Neural cell (in vitro differentiated cells): Measurements from ENCODE around the gene STC2. TPM values are rescaled to one million over a fixed set of nuclear protein-coding genes. Genes with fewer than 3 reads are reported as not detected.

ENCODE experiments used
- H2AFZ ChIP-seq: fragments of 200-600, 300-800 bp; sonication (generic), shearing (Covaris generic); 2 replicates; pipeline ENCODE4 v1.6.0; 2014; ENCODE audit warnings: low read depth, mild to moderate bottlenecking, antibody characterized with exemption, low read length, moderate library complexity
- H3F3A ChIP-seq: fragments of 200-600 bp; shearing (Covaris generic); 2 replicates; pipeline ENCODE4 v1.6.1; 2016; ENCODE audit warnings: mild to moderate bottlenecking, moderate library complexity, mixed read lengths, antibody characterized with exemption, low read length; ENCODE audit not compliant: insufficient read depth, poor library complexity, severe bottlenecking
- H3K27ac ChIP-seq: fragments of 200-600, 300-800 bp; sonication (generic), shearing (Covaris generic); 2 replicates; pipeline ENCODE4 v1.5.1; 2014; ENCODE audit warnings: mild to moderate bottlenecking, low read length, moderate library complexity
- H3K27me3 ChIP-seq: fragments of 300-800, 200-600 bp; sonication (generic), shearing (Covaris generic); 2 replicates; pipeline ENCODE4 v1.6.0; 2014; ENCODE audit warnings: mild to moderate bottlenecking, low read depth, low read length, moderate library complexity; ENCODE audit not compliant: insufficient read depth
- H3K36me3 ChIP-seq: fragments of 300-800, 200-600 bp; sonication (generic), shearing (Covaris generic); 2 replicates; pipeline ENCODE4 v1.5.1; 2014; ENCODE audit warnings: mild to moderate bottlenecking, antibody characterized with exemption, low read length, moderate library complexity; ENCODE audit not compliant: insufficient read depth
- H3K4me2 ChIP-seq: fragments of 300-800, 200-600 bp; sonication (generic), shearing (Covaris generic); 2 replicates; pipeline ENCODE4 v1.6.0; 2014; ENCODE audit warnings: mild to moderate bottlenecking, low read length
- H3K4me3 ChIP-seq: fragments of 300-800, 200-600 bp; sonication (generic), shearing (Covaris generic); 2 replicates; pipeline ENCODE4 v1.5.1; 2014; ENCODE audit warnings: mild to moderate bottlenecking, low read length, moderate library complexity
- H3K79me2 ChIP-seq: fragments of 200-600 bp; shearing (Covaris generic); replicated peaks from 2 replicates; pipeline ENCODE4 v1.6.0; 2014; ENCODE audit warnings: mild to moderate bottlenecking, low read length, moderate library complexity; ENCODE audit not compliant: insufficient read depth
- H3K9ac ChIP-seq: fragments of 300-800, 200-600 bp; sonication (generic), shearing (Covaris generic); 2 replicates; pipeline ENCODE4 v1.6.1; 2016; ENCODE audit warnings: mild to moderate bottlenecking, low read length, mixed read lengths
- H3K9me2 ChIP-seq: fragments of 200-600 bp; shearing (Covaris generic); 2 replicates; pipeline ENCODE4 v1.6.1; 2016; ENCODE audit warnings: mild to moderate bottlenecking, low read length, mixed read lengths; ENCODE audit not compliant: insufficient read depth
- H3K9me3 ChIP-seq: fragments of 200-600, 300-800 bp; sonication (generic), shearing (Covaris generic); 2 replicates; pipeline ENCODE4 v1.6.1; 2016; ENCODE audit warnings: mild to moderate bottlenecking, mixed run types, low read length, moderate library complexity, mixed read lengths
- H4K20me1 ChIP-seq: fragments of 200-600 bp; shearing (Covaris generic); 2 replicates; pipeline ENCODE4 v1.6.1; 2016; ENCODE audit warnings: mild to moderate bottlenecking, mixed run types; ENCODE audit not compliant: insufficient read depth
- EZH2 ChIP-seq: fragments of 200-600, 300-800 bp; shearing (Covaris generic), sonication (generic); IDR thresholded peaks from 2 replicates; pipeline ENCODE4 v1.6.1; 2014; ENCODE audit warnings: antibody characterized with exemption, low read length, borderline replicate concordance, mild to moderate bottlenecking; ENCODE audit not compliant: insufficient read depth, poor library complexity, severe bottlenecking
- POLR2AphosphoS5 ChIP-seq: IDR thresholded peaks from 2 replicates; pipeline ENCODE4 v1.6.1; 2012
- REST ChIP-seq: IDR thresholded peaks from 2 replicates; pipeline ENCODE4 v1.6.1; 2012; ENCODE audit warnings: borderline replicate concordance
- SMC3 ChIP-seq: fragments of 450-650 bp; conservative IDR thresholded peaks from 2 replicates; pipeline ENCODE4 v1.6.1; 2014; ENCODE audit warnings: antibody characterized with exemption, mild to moderate bottlenecking, moderate library complexity; ENCODE audit not compliant: poor library complexity
- TAF1 ChIP-seq: IDR thresholded peaks from 2 replicates; pipeline ENCODE4 v1.6.1; 2012; ENCODE audit warnings: low read depth
- polyA plus RNA-seq: library from polyadenylated mRNA; depleted of rRNA; stranded (reverse); fragments of >200 nt; gene quantifications from 2 replicates; pipeline ENCODE4 v1.2.3, GENCODE V29; 2014

The STC2 gene
- polyA plus RNA-seq, 1 donor from 2014 or later: 0.09 TPM

GRCh38 chr5:173328844-173329490 lies 753 bp upstream of the STC2 start:
- Histone ChIP-seq H2AFZ (no peak overlapping the region), H3K4me2 (peak overlapping the region; percentile 57), H4K20me1 (no peaks in the 10 kb centered on the region), H3K9me3 (no peaks in the 10 kb centered on the region), H3K36me3 (no peaks in the 10 kb centered on the region), H3K9ac (no peak overlapping the region), H3F3A (no peaks in the 10 kb centered on the region), H3K27ac (no peak overlapping the region), H3K4me3 (peak overlapping the region; percentile 65), H3K79me2 (no peaks in the 10 kb centered on the region), H3K27me3 (peaks cover 78% of the 10 kb centered on the region), H3K9me2 (no peaks in the 10 kb centered on the region)
- no peak for TF ChIP-seq TAF1
- TF ChIP-seq REST: no peak
- TF ChIP-seq POLR2AphosphoS5: peak; percentile 7

- H2AFZ ChIP-seq: no peak overlapping the region
- H3K27ac ChIP-seq: no peak overlapping the region
- H3K9ac ChIP-seq: peak overlapping the region; percentile 29
- H3F3A ChIP-seq: no peaks in the 10 kb centered on the region
- peaks cover 86% of the 10 kb centered on the region for H3K27me3 ChIP-seq
- H3K9me3 ChIP-seq: no peaks in the 10 kb centered on the region
- no peaks in the 10 kb centered on the region for H3K9me2 ChIP-seq
- H3K79me2 ChIP-seq: no peaks in the 10 kb centered on the region
- peak overlapping the region; percentile 65 for H3K4me3 ChIP-seq
- peak overlapping the region; percentile 57 for H3K4me2 ChIP-seq
- no peaks in the 10 kb centered on the region for H4K20me1 ChIP-seq
- TF ChIP-seq SMC3: no peak
- no peaks in the 10 kb centered on the region for H3K36me3 ChIP-seq
Observed at GRCh38 chr5:173327084-173327947, 898 bp downstream of the STC2 start.

GRCh38 chr5:173326501-173326960 lies 1.7 kb downstream of the STC2 start:
- TF ChIP-seq SMC3 (no peak), EZH2 (peak; percentile 40)
- Histone ChIP-seq H3K27me3 (peaks cover 83% of the 10 kb centered on the region), H3K4me3 (peak overlapping the region; percentile 65), H2AFZ (no peak overlapping the region), H3K36me3 (no peaks in the 10 kb centered on the region), H3K79me2 (no peaks in the 10 kb centered on the region), H3K9me2 (no peaks in the 10 kb centered on the region), H3K27ac (no peak overlapping the region), H4K20me1 (no peaks in the 10 kb centered on the region), H3K4me2 (no peak overlapping the region), H3K9me3 (no peaks in the 10 kb centered on the region), H3F3A (no peaks in the 10 kb centered on the region), H3K9ac (no peak overlapping the region)
